Ovary (tissue), 3 donors: Measurements from ENCODE around the gene DDAH2.

Source experiments
- EP300 ChIP-seq: sonication (generic); formaldehyde crosslinking; IDR thresholded peaks from one replicate; pipeline ENCODE4 v1.6.1; 2017; ENCODE audit warnings: antibody characterized with exemption
- POLR2A ChIP-seq: fragments of 450-650 bp; IDR thresholded peaks from one replicate; pipeline ENCODE4 v1.6.1; 2017; ENCODE audit warnings: antibody characterized with exemption, mild to moderate bottlenecking, moderate library complexity
- TF ChIP-seq, protein P1 (sequence below), 3 donors: fragments of 450-650 bp in 2 of 3; fragments of 200-600 bp in 1 of 3; IDR thresholded peaks; one replicate each; pipeline versions ENCODE4 v1.5.1 to v1.8.0; 2016 to 2022; ENCODE audit warnings: antibody characterized with exemption in 3 of 3, mild to moderate bottlenecking in 1 of 3
- donor health status: DM: no; HTN: no; CAD: no.

DNA sequence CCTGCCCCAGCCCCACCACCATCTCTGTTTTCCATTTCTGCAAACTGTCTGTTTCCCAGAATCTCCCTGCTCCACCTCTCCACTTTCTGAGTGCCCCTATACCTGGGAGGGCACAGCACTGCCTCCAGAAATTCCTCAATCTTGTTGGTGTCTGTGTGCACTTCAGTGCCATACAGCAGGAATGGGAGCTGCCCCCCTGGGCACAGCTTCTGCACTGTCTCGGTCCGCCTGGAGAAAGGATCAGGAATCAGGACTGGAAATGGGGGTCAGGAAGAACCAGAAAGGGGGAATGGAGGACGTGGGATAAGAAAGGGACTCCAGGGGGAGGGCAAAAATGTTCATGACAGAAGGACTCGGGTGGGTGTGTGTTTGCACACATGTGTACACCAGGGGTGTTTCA is 4.6 kb upstream of the DDAH2 start:
- TF ChIP-seq, protein P1, sequence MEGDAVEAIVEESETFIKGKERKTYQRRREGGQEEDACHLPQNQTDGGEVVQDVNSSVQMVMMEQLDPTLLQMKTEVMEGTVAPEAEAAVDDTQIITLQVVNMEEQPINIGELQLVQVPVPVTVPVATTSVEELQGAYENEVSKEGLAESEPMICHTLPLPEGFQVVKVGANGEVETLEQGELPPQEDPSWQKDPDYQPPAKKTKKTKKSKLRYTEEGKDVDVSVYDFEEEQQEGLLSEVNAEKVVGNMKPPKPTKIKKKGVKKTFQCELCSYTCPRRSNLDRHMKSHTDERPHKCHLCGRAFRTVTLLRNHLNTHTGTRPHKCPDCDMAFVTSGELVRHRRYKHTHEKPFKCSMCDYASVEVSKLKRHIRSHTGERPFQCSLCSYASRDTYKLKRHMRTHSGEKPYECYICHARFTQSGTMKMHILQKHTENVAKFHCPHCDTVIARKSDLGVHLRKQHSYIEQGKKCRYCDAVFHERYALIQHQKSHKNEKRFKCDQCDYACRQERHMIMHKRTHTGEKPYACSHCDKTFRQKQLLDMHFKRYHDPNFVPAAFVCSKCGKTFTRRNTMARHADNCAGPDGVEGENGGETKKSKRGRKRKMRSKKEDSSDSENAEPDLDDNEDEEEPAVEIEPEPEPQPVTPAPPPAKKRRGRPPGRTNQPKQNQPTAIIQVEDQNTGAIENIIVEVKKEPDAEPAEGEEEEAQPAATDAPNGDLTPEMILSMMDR (IDR thresholded peaks at IDR 0.05), result no peak
- TF ChIP-seq EP300 (no peak), POLR2A (no peak)
